GM12878 (cell line): Measurements from ENCODE around the gene OTOR. TPM values are rescaled to one million over a fixed set of nuclear protein-coding genes. Genes with fewer than 3 reads are reported as not detected.

ENCODE experiments used
- ATAC-seq: fragments of 200-7000 bp; cut with Tn5 transposase; 3 replicates; pipeline ENCODE4 v1.9.1; 2020; ENCODE audit warnings: mild to moderate bottlenecking, moderate library complexity
- BruUV-seq: library from RNA; stranded (reverse); fragments of 400-500 nt; replicated peaks from 2 replicates; lab custom pipeline; 2021; lab: Mats Ljungman, UMichigan
- CTCF ChIA-PET: fragments of 300-600 bp; sonication (Branson Sonifier 250); formaldehyde crosslinking; extraction: SDS; loops from one replicate; lab custom pipeline; 2021; ENCODE audit warnings: inconsistent platforms; lab: Yijun Ruan, JAX
- POLR2A ChIA-PET: fragments of 350-600 bp; formaldehyde crosslinking; extraction: SDS; loops from one replicate; lab custom pipeline; 2021; ENCODE audit warnings: inconsistent platforms; lab: Charles Lee
- RAD21 ChIA-PET: fragments of 300-600 bp; sonication (Branson Sonifier 250); formaldehyde crosslinking; loops from one replicate; lab custom pipeline; 2023; ENCODE audit warnings: antibody characterized with exemption; ENCODE audit not compliant: unreplicated experiment; lab: Charles Lee
- SMC1A ChIA-PET: fragments of 300-600 bp; sonication (Branson Sonifier 250); formaldehyde crosslinking; loops from one replicate; lab custom pipeline; 2023; ENCODE audit not compliant: unreplicated experiment, uncharacterized antibody; lab: Charles Lee
- DNase-seq: peaks from one replicate; pipeline ENCODE4 v3.0.0-alpha.2; 2011; ENCODE audit warnings: low read depth, low spot score
- FAIRE-seq: peaks from 3 replicates; lab custom pipeline; 2011; peaks lifted over from hg19 to GRCh38; lab: Jason Lieb, UNC
- H2AFZ ChIP-seq: 2 replicates; pipeline ENCODE4 v1.6.0; 2011; ENCODE audit warnings: low read depth, low read length, control low read depth; ENCODE audit not compliant: control insufficient read depth
- H3K27ac ChIP-seq: 2 replicates; pipeline ENCODE4 v1.5.1; 2011; ENCODE audit warnings: control low read depth; ENCODE audit not compliant: control insufficient read depth, insufficient read depth
- H3K27me3 ChIP-seq, 2 experiments: replicated peaks in 1 of 2; 2 replicates each; pipeline versions ENCODE4 v1.6.0 to v1.6.1; 2011; ENCODE audit warnings: low read length in 1 of 2; ENCODE audit not compliant: control insufficient read depth in 2 of 2, insufficient read depth in 2 of 2
- H3K36me3 ChIP-seq, 2 experiments: 2 replicates each; pipeline ENCODE4 v1.5.1; 2011; ENCODE audit warnings: low read length in 1 of 2; ENCODE audit not compliant: control insufficient read depth in 2 of 2, insufficient read depth in 2 of 2
- H3K4me1 ChIP-seq: 2 replicates; pipeline ENCODE4 v1.6.1; 2011; ENCODE audit warnings: mild to moderate bottlenecking, low read length, moderate library complexity, mixed read lengths; ENCODE audit not compliant: control insufficient read depth, insufficient read depth
- H3K4me2 ChIP-seq: 2 replicates; pipeline ENCODE4 v1.6.0; 2011; ENCODE audit warnings: control low read depth; ENCODE audit not compliant: control insufficient read depth, insufficient read depth
- H3K4me3 ChIP-seq: fragments of 200-600 bp; sonication (generic); 2 replicates; pipeline ENCODE4 v1.5.1; 2016
- H3K79me2 ChIP-seq: 2 replicates; pipeline ENCODE4 v1.6.0; 2011; ENCODE audit warnings: low read length; ENCODE audit not compliant: control insufficient read depth, insufficient read depth
- H3K9ac ChIP-seq: 2 replicates; pipeline ENCODE4 v1.8.0; 2011; ENCODE audit warnings: low read length, control low read depth, mixed read lengths; ENCODE audit not compliant: control insufficient read depth, insufficient read depth
- H3K9me3 ChIP-seq: replicated peaks from 3 replicates; pipeline ENCODE4 v1.5.1; 2011; ENCODE audit warnings: mild to moderate bottlenecking, low read length; ENCODE audit not compliant: control insufficient read depth, insufficient read depth
- H4K20me1 ChIP-seq: 2 replicates; pipeline ENCODE4 v1.6.0; 2011; ENCODE audit not compliant: control insufficient read depth, insufficient read depth
- BACH1 ChIP-seq: fragments of 450-650 bp; IDR thresholded peaks from 2 replicates; pipeline ENCODE4 v1.6.1; 2017; ENCODE audit warnings: mild to moderate bottlenecking, borderline replicate concordance
- EGR1 ChIP-seq, 2 experiments: IDR thresholded peaks; 1 replicate in 1 of 2; 2 replicates in 1 of 2; pipeline ENCODE4 v1.6.1; 2011 to 2012; ENCODE audit warnings: low read depth in 2 of 2, low read length in 2 of 2, borderline replicate concordance in 1 of 2, mild to moderate bottlenecking in 1 of 2, moderate library complexity in 1 of 2
- ELK1 ChIP-seq: IDR thresholded peaks from 2 replicates; pipeline ENCODE4 v1.6.1; 2012; ENCODE audit warnings: low read depth, low read length, improper control_type of control experiment
- EP300 ChIP-seq, 2 experiments: fragments of 150-350 bp in 1 of 2; IDR thresholded peaks; 2 replicates each; pipeline ENCODE4 v1.6.1; 2011 to 2012; ENCODE audit warnings: low read depth in 2 of 2, low read length in 2 of 2, borderline replicate concordance in 1 of 2, improper control_type of control experiment in 1 of 2, inconsistent platforms in 1 of 2; ENCODE audit not compliant: control insufficient read depth in 1 of 2
- FOXK2 ChIP-seq: fragments of 450-650 bp; IDR thresholded peaks from 2 replicates; pipeline ENCODE4 v1.6.1; 2017; ENCODE audit warnings: mild to moderate bottlenecking, moderate library complexity
- GABPA ChIP-seq: IDR thresholded peaks from 2 replicates; pipeline ENCODE4 v1.6.1; 2014; ENCODE audit warnings: antibody characterized with exemption, low read depth, mild to moderate bottlenecking, inconsistent platforms
- KLF5 ChIP-seq: fragments of 450-650 bp; IDR thresholded peaks from 2 replicates; pipeline ENCODE4 v1.6.1; 2014; ENCODE audit warnings: mild to moderate bottlenecking; ENCODE audit not compliant: partially characterized antibody
- SIX5 ChIP-seq: IDR thresholded peaks from 2 replicates; pipeline ENCODE4 v1.6.1; 2011; ENCODE audit warnings: mild to moderate bottlenecking, low read depth, low read length, moderate library complexity; ENCODE audit not compliant: severe bottlenecking
- STAT3 ChIP-seq: IDR thresholded peaks from 2 replicates; pipeline ENCODE4 v1.6.1; 2011; ENCODE audit warnings: low read depth, low read length, improper control_type of control experiment
- ZZZ3 ChIP-seq: IDR thresholded peaks from 2 replicates; pipeline ENCODE4 v1.6.1; 2011; ENCODE audit warnings: low read depth; ENCODE audit not compliant: control insufficient read depth, insufficient read length
- WGBS: methylation state at CpG from one replicate; pipeline ENCODE4 v1.1.6; 2016; ENCODE audit warnings: low lambda C conversion rate; ENCODE audit not compliant: insufficient replicate concordance, insufficient coverage; ENCODE audit errors: missing lambda C conversion rate; 5-methylcytosine and 5-hydroxymethylcytosine counted together
- in situ Hi-C: fragments of 300-500 bp; cut with MboI; formaldehyde crosslinking; loops from 9 replicates; pipeline ENCODE4 v1.14.3; 2018; ENCODE audit warnings: mixed read lengths
- intact Hi-C: fragments of 100-400 bp; cut with micrococcal nuclease; formaldehyde crosslinking; loops from one replicate; pipeline ENCODE4 v1.14.2; 2022; ENCODE audit not compliant: unreplicated experiment
- polyA plus RNA-seq, 11 experiments: library from polyadenylated mRNA; depleted of rRNA in 4 of 11; unstranded in 6 of 11; stranded (reverse) in 5 of 11; fragments of >200 nt; fragmentation: Nextera tagmentation in 4 of 11; fragmentation: Illumina TruSeq in 1 of 11; extraction: Ambion mirVana in 4 of 11; extraction: Trizol in 1 of 11; gene quantifications; 1 replicate in 1 of 11; 2 replicates in 10 of 11; pipeline versions ENCODE4 v1.2.1 to v1.2.3, GENCODE V29; 2011 to 2016; ENCODE audit warnings: inconsistent platforms in 2 of 11, missing spikeins in 2 of 11, low read depth in 1 of 11
- total RNA-seq, 4 experiments: library from RNA; depleted of rRNA in 3 of 4; stranded (reverse); fragments of >200 nt in 3 of 4; fragmentation: Illumina TruSeq in 1 of 4; extraction: Trizol in 1 of 4; gene quantifications; 2 replicates each; pipeline versions ENCODE4 v1.2.1 to v1.2.3, GENCODE V29; 2013 to 2021
- TF ChIP-seq, protein P1 (sequence below): IDR thresholded peaks from 2 replicates; pipeline ENCODE4 v1.6.1; 2011; ENCODE audit warnings: low read depth, mild to moderate bottlenecking, low read length, moderate library complexity, borderline replicate concordance; ENCODE audit errors: extremely low read depth
- TF ChIP-seq, protein P2 (sequence below): fragments of 150-350 bp; IDR thresholded peaks from 2 replicates; pipeline ENCODE4 v1.6.1; 2016; ENCODE audit warnings: low read depth, low read length
- TF ChIP-seq, protein P3 (sequence below): fragments of 450-650 bp; formaldehyde crosslinking; IDR thresholded peaks from 2 replicates; pipeline ENCODE4 v1.4.0; 2022; ENCODE audit warnings: mild to moderate bottlenecking, moderate library complexity

OTOR gene
- total and polyA plus RNA-seq, 10 of the 15 experiments (the other 5 are each of a cell fraction or from before 2014, with no cell fraction given), result not detected

DNA sequence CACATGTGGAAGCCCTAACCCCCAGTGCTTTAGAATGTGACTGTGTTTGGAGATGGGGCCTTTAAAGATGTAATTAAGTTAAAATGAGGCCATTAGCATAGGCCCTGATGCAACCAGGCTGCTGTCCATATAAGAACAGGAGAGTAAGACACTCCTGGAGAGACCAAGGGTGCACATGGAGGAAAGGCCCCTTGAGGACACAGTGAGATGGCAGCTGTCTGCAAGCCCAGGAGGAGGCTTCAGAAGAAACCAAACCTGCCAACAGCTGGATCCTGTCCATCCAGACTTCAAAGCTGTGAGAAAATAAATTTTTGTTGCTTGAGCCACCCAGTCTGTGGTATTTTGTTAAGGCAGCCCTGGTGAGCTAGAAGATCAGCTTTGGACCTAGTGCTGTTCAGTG lies 35.1 kb upstream of the OTOR start (continued):
- TF ChIP-seq STAT3, result no peak
- TF ChIP-seq BACH1, result no peak
- no peak for TF ChIP-seq ZZZ3
- no peak for TF ChIP-seq SIX5
- TF ChIP-seq, all 136 proteins: peak for 0

GRCh38 chr20:16714242-16714641 lies 33.9 kb upstream of the OTOR start:
- H3K4me1 ChIP-seq, result peaks cover 12% of the 10 kb centered on the region
- ChIA-PET POLR2A (interaction anchor here (0.5 kb wide), 1 partner anchor 141 kb away, joined by 3 read pairs; no protein-coding TSS in a partner anchor), CTCF (interaction anchor here (1.1 kb wide), 1 partner anchor 1005 kb away, joined by 3 read pairs; no protein-coding TSS in a partner anchor), RAD21 (no interaction called here), SMC1A (interaction anchor here (1.3 kb wide), 1 partner anchor 8 kb away, joined by 4 read pairs; no protein-coding TSS in a partner anchor)
- H3K36me3 ChIP-seq, result no peaks in the 10 kb centered on the region
- BruUV-seq, result no TSS peak
- no peak overlapping the region for H3K9ac ChIP-seq
- H3K4me2 ChIP-seq, result no peak overlapping the region
- H4K20me1 ChIP-seq, result no peaks in the 10 kb centered on the region
- H3K27me3 ChIP-seq, result peaks cover 0 to 5% of the 10 kb centered on the region in 2 experiments; a peak in 2 of 4 replicates
- H3K4me3 ChIP-seq, result no peak overlapping the region
- H3K27ac ChIP-seq, result no peak overlapping the region
- in situ Hi-C loops (no loop called here), intact Hi-C loops (no loop called here)
- DNase-seq (no peak), ATAC-seq (no peak), FAIRE-seq (no peak)
- no peaks in the 10 kb centered on the region for H3K79me2 ChIP-seq
- H2AFZ ChIP-seq, result no peak overlapping the region
- no peaks in the 10 kb centered on the region for H3K9me3 ChIP-seq
- WGBS, result 33% methylated on average over 5 of the region's 5 CpGs
- TF ChIP-seq ELK1 (no peak), KLF5 (no peak), GABPA (no peak), EGR1 (IDR thresholded peaks at IDR 0.05; ENCODE audit: borderline replicate concordance in 1 of 2, low read depth in 2 of 2, low read length in 2 of 2) (no peak), STAT3 (no peak), EP300 (IDR thresholded peaks at IDR 0.05; ENCODE audit: borderline replicate concordance in 1 of 2, control insufficient read depth in 1 of 2, low read depth in 2 of 2, low read length in 2 of 2) (no peak), FOXK2 (no peak)
- TF ChIP-seq, protein P1, sequence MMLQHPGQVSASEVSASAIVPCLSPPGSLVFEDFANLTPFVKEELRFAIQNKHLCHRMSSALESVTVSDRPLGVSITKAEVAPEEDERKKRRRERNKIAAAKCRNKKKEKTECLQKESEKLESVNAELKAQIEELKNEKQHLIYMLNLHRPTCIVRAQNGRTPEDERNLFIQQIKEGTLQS, result no peak
- TF ChIP-seq, protein P2, sequence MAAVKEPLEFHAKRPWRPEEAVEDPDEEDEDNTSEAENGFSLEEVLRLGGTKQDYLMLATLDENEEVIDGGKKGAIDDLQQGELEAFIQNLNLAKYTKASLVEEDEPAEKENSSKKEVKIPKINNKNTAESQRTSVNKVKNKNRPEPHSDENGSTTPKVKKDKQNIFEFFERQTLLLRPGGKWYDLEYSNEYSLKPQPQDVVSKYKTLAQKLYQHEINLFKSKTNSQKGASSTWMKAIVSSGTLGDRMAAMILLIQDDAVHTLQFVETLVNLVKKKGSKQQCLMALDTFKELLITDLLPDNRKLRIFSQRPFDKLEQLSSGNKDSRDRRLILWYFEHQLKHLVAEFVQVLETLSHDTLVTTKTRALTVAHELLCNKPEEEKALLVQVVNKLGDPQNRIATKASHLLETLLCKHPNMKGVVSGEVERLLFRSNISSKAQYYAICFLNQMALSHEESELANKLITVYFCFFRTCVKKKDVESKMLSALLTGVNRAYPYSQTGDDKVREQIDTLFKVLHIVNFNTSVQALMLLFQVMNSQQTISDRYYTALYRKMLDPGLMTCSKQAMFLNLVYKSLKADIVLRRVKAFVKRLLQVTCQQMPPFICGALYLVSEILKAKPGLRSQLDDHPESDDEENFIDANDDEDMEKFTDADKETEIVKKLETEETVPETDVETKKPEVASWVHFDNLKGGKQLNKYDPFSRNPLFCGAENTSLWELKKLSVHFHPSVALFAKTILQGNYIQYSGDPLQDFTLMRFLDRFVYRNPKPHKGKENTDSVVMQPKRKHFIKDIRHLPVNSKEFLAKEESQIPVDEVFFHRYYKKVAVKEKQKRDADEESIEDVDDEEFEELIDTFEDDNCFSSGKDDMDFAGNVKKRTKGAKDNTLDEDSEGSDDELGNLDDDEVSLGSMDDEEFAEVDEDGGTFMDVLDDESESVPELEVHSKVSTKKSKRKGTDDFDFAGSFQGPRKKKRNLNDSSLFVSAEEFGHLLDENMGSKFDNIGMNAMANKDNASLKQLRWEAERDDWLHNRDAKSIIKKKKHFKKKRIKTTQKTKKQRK, result no peak
- TF ChIP-seq, protein P3, sequence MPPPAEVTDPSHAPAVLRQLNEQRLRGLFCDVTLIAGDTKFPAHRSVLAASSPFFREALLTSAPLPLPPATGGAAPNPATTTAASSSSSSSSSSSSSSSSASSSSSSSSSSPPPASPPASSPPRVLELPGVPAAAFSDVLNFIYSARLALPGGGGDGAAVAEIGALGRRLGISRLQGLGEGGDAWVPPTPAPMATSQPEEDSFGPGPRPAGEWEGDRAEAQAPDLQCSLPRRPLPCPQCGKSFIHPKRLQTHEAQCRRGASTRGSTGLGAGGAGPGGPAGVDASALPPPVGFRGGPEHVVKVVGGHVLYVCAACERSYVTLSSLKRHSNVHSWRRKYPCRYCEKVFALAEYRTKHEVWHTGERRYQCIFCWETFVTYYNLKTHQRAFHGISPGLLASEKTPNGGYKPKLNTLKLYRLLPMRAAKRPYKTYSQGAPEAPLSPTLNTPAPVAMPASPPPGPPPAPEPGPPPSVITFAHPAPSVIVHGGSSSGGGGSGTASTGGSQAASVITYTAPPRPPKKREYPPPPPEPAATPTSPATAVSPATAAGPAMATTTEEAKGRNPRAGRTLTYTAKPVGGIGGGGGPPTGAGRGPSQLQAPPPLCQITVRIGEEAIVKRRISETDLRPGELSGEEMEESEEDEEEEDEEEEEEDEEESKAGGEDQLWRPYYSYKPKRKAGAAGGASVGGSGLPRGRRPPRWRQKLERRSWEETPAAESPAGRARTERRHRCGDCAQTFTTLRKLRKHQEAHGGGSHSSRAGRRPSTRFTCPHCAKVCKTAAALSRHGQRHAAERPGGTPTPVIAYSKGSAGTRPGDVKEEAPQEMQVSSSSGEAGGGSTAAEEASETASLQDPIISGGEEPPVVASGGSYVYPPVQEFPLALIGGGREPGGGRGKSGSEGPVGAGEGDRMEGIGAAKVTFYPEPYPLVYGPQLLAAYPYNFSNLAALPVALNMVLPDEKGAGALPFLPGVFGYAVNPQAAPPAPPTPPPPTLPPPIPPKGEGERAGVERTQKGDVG (CRISPR knock-in tag), result no peak
